Upper lobe of right lung (tissue), 1 donor: ENCODE measurements around the gene STT3B. TPM values are rescaled to one million over a fixed set of nuclear protein-coding genes. Genes with fewer than 3 reads are reported as not detected.

Experiments used
- ATAC-seq: fragments of 200-7000 bp; cut with Tn5 transposase; one replicate; pipeline ENCODE4 v1.9.1; 2020; ENCODE audit warnings: mild to moderate bottlenecking, moderate library complexity
- DNase-seq: peaks from one replicate; pipeline ENCODE4 v3.0.0-alpha.2; 2020
- H3K27ac ChIP-seq: fragments of 200-600 bp; one replicate; pipeline ENCODE4 v1.8.0; 2022
- H3K27me3 ChIP-seq: fragments of 200-600 bp; one replicate; pipeline ENCODE4 v1.8.0; 2022; ENCODE audit warnings: mild to moderate bottlenecking
- H3K36me3 ChIP-seq: fragments of 200-600 bp; one replicate; pipeline ENCODE4 v1.8.0; 2022
- H3K4me1 ChIP-seq: fragments of 200-600 bp; one replicate; pipeline ENCODE4 v1.8.0; 2022
- H3K4me3 ChIP-seq: fragments of 200-600 bp; one replicate; pipeline ENCODE4 v1.8.0; 2022; ENCODE audit warnings: mild to moderate bottlenecking
- H3K9me3 ChIP-seq: fragments of 200-600 bp; one replicate; pipeline ENCODE4 v1.8.0; 2022
- intact Hi-C: fragments of 100-400 bp; cut with DNase I; formaldehyde crosslinking; loops from one replicate; pipeline ENCODE4 v1.11.0; 2022
- total RNA-seq: library from RNA; stranded (reverse); fragmentation: NEBNext Ultra II Directional; extraction: Animal tissue kit (Norgen Biotek cat#: 25700); gene quantifications from one replicate; pipeline ENCODE4 v1.2.1, GENCODE V29; 2021
- TF ChIP-seq, protein P1 (sequence below): fragments of 200-600 bp; IDR thresholded peaks from one replicate; pipeline ENCODE4 v1.8.0; 2022; ENCODE audit warnings: antibody characterized with exemption
- donor health status: DM: no; HTN: yes; CAD: no; lungs with severe emphysema.

Gene STT3B
- total RNA-seq, 1 donor from 2014 or later = 129 TPM

DNA sequence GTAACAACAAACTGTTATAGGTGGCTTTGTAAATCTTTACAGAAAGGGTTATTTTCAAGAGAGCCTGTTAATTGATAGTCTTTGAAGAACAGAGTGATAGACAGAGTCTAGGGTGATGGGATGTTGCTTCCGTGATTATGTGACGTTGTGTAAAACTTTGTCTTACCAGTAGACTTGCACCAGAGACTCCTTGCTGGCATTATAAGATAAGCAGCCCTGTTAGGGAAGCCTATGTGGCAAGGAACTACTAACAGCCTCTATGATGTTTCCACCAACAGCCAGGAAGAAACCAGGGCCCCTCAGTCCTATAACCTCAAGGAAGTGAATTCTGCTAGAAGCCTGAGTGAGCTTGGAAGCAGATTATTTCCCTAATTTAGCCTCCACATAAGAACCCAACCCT, 18.9 kb downstream of the STT3B start:
- DNase-seq (no peak), ATAC-seq (no peak)
- TF ChIP-seq, protein P1, sequence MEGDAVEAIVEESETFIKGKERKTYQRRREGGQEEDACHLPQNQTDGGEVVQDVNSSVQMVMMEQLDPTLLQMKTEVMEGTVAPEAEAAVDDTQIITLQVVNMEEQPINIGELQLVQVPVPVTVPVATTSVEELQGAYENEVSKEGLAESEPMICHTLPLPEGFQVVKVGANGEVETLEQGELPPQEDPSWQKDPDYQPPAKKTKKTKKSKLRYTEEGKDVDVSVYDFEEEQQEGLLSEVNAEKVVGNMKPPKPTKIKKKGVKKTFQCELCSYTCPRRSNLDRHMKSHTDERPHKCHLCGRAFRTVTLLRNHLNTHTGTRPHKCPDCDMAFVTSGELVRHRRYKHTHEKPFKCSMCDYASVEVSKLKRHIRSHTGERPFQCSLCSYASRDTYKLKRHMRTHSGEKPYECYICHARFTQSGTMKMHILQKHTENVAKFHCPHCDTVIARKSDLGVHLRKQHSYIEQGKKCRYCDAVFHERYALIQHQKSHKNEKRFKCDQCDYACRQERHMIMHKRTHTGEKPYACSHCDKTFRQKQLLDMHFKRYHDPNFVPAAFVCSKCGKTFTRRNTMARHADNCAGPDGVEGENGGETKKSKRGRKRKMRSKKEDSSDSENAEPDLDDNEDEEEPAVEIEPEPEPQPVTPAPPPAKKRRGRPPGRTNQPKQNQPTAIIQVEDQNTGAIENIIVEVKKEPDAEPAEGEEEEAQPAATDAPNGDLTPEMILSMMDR = no peak
- H3K4me1 ChIP-seq = peaks cover 53% of the 10 kb centered on the region
- H3K9me3 ChIP-seq = no peaks in the 10 kb centered on the region
- H3K36me3 ChIP-seq = no peaks in the 10 kb centered on the region
- intact Hi-C loops = no loop called here
- no peak overlapping the region for H3K4me3 ChIP-seq
- H3K27me3 ChIP-seq = no peaks in the 10 kb centered on the region
- no peak overlapping the region for H3K27ac ChIP-seq

DNA sequence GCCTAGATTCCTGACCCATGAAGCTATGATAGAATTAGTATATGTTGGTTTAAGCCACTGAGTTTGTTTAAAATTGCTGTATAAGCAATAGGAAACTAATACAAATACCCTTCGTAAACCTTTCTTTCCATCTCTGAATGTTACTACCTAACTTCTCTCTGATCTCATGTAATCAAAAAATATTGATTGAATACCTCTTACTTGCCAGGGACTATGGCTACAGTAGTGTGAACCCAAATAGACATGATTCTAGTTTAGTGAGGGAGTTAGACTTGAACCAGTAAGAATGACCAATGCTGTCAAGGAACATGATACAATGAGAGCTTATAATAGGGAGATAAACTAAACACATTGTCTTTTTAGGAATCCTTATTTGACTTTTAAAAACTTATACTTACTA, 19.4 kb downstream of the STT3B start:
- intact Hi-C loops = no loop called here
- no peak overlapping the region for H3K27ac ChIP-seq
- no peak overlapping the region for H3K4me3 ChIP-seq
- peaks cover 49% of the 10 kb centered on the region for H3K4me1 ChIP-seq
- TF ChIP-seq, protein P1 = no peak
- DNase-seq (no peak), ATAC-seq (no peak)
- H3K36me3 ChIP-seq = no peaks in the 10 kb centered on the region
- no peaks in the 10 kb centered on the region for H3K27me3 ChIP-seq
- no peaks in the 10 kb centered on the region for H3K9me3 ChIP-seq

DNA sequence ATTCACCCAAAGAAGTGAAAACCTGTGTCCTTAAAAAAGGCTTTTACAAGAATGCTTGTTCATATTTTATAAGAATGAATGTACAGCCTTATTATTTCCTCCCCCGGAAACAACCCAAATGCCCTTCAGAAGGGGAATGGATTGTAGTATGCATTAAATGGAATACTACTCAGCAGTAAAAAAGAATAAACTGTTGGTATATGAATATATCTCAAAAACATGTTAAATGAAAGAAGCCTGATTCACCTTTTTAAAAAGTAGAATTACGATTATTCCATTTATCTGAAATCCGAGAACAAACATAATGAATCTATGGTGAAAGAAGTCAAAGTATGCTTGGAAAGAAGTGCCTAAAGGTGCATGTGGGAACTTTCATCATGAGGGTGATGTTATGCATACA, 20.5 kb downstream of the STT3B start:
- peaks cover 40% of the 10 kb centered on the region for H3K4me1 ChIP-seq
- intact Hi-C loops = no loop called here
- no peak for ATAC-seq
- TF ChIP-seq, protein P1 = no peak
- H3K36me3 ChIP-seq = no peaks in the 10 kb centered on the region
- no peaks in the 10 kb centered on the region for H3K9me3 ChIP-seq
- no peak overlapping the region for H3K4me3 ChIP-seq
- no peaks in the 10 kb centered on the region for H3K27me3 ChIP-seq
- DNase-seq = no peak
- no peak overlapping the region for H3K27ac ChIP-seq

DNA sequence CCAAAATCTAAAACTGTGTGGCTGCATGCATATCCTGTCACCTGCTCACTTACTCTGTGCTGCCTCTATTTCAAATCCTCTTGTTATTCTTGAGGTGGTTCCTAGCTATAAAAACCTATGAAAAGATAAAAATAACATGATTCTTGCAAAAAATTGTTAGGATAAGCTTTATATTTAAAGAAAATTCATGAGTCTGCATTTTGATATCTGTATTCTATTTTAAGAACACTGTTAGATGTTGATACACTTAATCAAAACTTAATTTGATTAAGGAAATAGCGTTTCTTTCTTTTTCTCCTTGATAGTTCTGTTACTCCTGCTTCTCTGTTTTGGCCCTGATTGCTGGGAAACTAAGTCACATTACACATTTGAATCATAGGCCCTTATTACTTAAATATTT, 22.5 kb downstream of the STT3B start:
- Histone ChIP-seq H3K36me3 (no peaks in the 10 kb centered on the region), H3K27ac (no peak overlapping the region), H3K4me3 (no peak overlapping the region), H3K9me3 (no peaks in the 10 kb centered on the region), H3K27me3 (no peaks in the 10 kb centered on the region), H3K4me1 (peaks cover 23% of the 10 kb centered on the region)
- intact Hi-C loops = no loop called here
- no peak for DNase-seq
- ATAC-seq = no peak
- TF ChIP-seq, protein P1 = no peak

DNA sequence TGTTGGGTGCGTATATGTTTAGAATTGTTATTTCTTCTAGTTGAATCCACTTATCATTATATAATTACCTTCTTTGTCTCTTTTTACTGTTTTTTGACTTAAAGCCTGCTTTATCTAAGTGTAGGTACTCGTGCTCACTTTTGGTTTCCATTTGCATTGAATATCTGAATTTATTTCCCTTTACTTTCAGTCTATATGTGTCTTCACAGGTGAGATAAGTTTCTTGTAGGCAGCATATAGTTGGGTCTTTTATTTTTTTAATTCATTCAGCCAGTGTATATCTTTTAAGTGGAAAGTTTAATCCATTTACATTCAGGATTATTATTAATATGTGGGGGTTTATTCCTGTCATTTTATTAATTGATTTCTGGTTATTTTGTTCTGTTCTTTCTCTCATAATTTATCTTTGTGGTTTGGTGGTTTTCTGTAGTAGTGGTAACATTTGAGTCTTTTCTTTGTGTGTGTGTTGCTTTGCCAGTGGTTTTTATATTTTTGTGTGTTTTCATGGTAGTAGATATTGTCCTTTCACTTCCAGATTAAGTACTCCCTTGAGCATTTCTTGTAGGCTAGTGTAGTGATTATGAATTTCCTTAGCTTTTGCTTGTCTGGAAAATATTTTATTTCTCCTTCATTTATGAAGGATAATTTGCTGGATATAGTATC, 27.3 kb downstream of the STT3B start:
- intact Hi-C loops = no loop called here
- no peak for ATAC-seq
- TF ChIP-seq, protein P1 = no peak
- Histone ChIP-seq H3K36me3 (no peaks in the 10 kb centered on the region), H3K27ac (no peak overlapping the region), H3K4me1 (peaks cover 17% of the 10 kb centered on the region), H3K4me3 (no peak overlapping the region), H3K27me3 (no peaks in the 10 kb centered on the region), H3K9me3 (no peaks in the 10 kb centered on the region)
- no peak for DNase-seq

DNA sequence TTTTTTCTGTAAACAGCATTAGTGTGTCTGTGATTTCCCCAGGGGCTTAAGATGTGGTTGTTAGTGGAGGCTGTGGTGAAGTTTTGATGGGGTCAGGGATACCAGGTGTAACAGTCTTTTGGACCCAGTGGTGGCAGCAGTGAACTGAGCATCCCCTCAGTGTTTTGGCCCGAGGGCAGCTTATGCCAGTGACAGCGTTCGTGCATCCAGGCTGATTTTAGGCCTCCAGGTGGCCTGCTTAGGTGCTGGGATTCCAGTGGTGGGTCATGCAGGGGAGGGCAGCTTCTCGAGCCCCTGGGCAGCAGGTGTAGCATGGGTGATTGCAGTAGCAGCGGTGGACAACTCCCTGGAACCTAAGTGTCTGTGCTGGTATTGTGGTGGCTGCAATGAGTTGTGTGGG, 29.2 kb downstream of the STT3B start:
- no peak overlapping the region for H3K4me3 ChIP-seq
- TF ChIP-seq, protein P1 = no peak
- no peaks in the 10 kb centered on the region for H3K9me3 ChIP-seq
- ATAC-seq = no peak
- intact Hi-C loops = no loop called here
- peaks cover 26% of the 10 kb centered on the region for H3K4me1 ChIP-seq
- no peaks in the 10 kb centered on the region for H3K27me3 ChIP-seq
- H3K27ac ChIP-seq = no peak overlapping the region
- no peaks in the 10 kb centered on the region for H3K36me3 ChIP-seq
- DNase-seq = no peak
